Lower lobe of right lung (tissue), 2 donors: ENCODE results near the gene CFLAR. TPM values are rescaled to one million over a fixed set of nuclear protein-coding genes. Genes with fewer than 3 reads are reported as not detected.
"Not testable (repeated sequence)": the region's sequence is repeated elsewhere in the genome, so short reads cannot be mapped to it uniquely, and the experiment has no call there.

Experiments
- ATAC-seq, 2 donors: fragments of 200-7000 bp; cut with Tn5 transposase; one replicate each; pipeline ENCODE4 v1.9.1; 2020 to 2022; ENCODE audit warnings: mild to moderate bottlenecking in 2 of 2, moderate library complexity in 2 of 2
- DNase-seq: peaks from one replicate; pipeline ENCODE4 v3.0.0-alpha.2; 2020
- H3K27ac ChIP-seq: fragments of 200-600 bp; one replicate; pipeline ENCODE4 v1.8.0; 2022
- H3K27me3 ChIP-seq: fragments of 200-600 bp; one replicate; pipeline ENCODE4 v1.8.0; 2022; ENCODE audit warnings: low read depth
- H3K36me3 ChIP-seq: fragments of 200-600 bp; one replicate; pipeline ENCODE4 v1.8.0; 2022; ENCODE audit warnings: mild to moderate bottlenecking
- H3K4me1 ChIP-seq: fragments of 200-600 bp; one replicate; pipeline ENCODE4 v1.8.0; 2022
- H3K4me3 ChIP-seq: fragments of 200-600 bp; one replicate; pipeline ENCODE4 v1.8.0; 2022; ENCODE audit warnings: mild to moderate bottlenecking
- H3K9me3 ChIP-seq: fragments of 200-600 bp; one replicate; pipeline ENCODE4 v1.8.0; 2022
- CTCF ChIP-seq: fragments of 200-600 bp; IDR thresholded peaks from one replicate; pipeline ENCODE4 v1.8.0; 2022; ENCODE audit warnings: antibody characterized with exemption, mild to moderate bottlenecking
- intact Hi-C: fragments of 100-400 bp; cut with DNase I; formaldehyde crosslinking; loops from one replicate; pipeline ENCODE4 v1.11.0; 2022
- total RNA-seq: library from RNA; stranded (reverse); fragmentation: NEBNext Ultra II Directional; extraction: Animal tissue kit (Norgen Biotek cat#: 25700); gene quantifications from one replicate; pipeline ENCODE4 v1.2.1, GENCODE V29; 2021
- donor health status: DM: no; HTN: yes; CAD: no; lungs with severe emphysema.

The CFLAR gene
- total RNA-seq, 1 donor from 2014 or later: 345 TPM

- peaks cover 57% of the 10 kb centered on the region for H3K4me1 ChIP-seq
- no peak overlapping the region for H3K4me3 ChIP-seq
- TF ChIP-seq CTCF: no peak
- intact Hi-C loops: no loop called here
- ATAC-seq (peak in 1 of 2 donors; percentile 1), DNase-seq (no peak)
- peaks cover 96% of the 10 kb centered on the region for H3K36me3 ChIP-seq
- no peaks in the 10 kb centered on the region for H3K27me3 ChIP-seq
- no peaks in the 10 kb centered on the region for H3K9me3 ChIP-seq
- H3K27ac ChIP-seq: peak overlapping the region; percentile 76
Observed at GRCh38 chr2:201148434-201148990, 32.5 kb downstream of the CFLAR start.

DNA sequence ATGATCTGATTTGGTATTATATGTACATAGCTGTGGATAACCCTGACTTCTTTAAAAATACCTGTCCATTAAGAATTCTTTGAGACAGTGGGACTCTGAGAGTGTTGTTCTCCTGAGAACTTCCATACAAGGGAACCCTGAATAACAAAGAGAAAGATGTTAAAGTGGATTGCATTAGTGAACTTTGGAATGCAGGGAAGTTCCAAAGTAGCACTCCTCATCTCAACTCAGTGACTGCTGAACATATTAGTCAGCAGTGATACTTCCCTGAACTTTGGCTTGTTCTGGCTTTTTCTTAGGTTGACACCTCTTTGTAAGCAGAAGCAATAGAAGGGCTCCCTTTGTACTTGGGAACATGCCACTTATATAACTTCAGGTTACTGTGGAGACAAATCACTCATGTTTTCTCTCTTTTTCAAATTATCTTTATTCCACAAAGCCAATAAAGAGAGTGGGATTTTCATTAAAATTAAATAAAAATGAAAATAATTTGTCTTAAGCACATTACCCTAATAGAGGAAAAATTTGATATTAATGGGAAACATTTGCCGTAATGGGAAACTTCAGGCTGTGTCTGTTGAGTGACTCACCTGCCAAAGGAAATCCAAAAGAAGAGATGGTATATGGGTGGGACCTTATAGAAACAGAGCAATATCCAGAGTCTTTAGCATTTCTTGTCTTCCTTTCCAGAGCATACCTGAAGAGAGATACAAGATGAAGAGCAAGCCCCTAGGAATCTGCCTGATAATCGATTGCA is 33.3 kb downstream of the CFLAR start:
- no peaks in the 10 kb centered on the region for H3K27me3 ChIP-seq
- no peak for TF ChIP-seq CTCF
- H3K9me3 ChIP-seq: no peaks in the 10 kb centered on the region
- peaks cover 57% of the 10 kb centered on the region for H3K4me1 ChIP-seq
- H3K4me3 ChIP-seq: no peak overlapping the region
- ATAC-seq (peak; percentile 77 to 81), DNase-seq (no peak)
- intact Hi-C loops: no loop called here
- peak overlapping the region; percentile 76 for H3K27ac ChIP-seq
- H3K36me3 ChIP-seq: peaks cover 96% of the 10 kb centered on the region

DNA sequence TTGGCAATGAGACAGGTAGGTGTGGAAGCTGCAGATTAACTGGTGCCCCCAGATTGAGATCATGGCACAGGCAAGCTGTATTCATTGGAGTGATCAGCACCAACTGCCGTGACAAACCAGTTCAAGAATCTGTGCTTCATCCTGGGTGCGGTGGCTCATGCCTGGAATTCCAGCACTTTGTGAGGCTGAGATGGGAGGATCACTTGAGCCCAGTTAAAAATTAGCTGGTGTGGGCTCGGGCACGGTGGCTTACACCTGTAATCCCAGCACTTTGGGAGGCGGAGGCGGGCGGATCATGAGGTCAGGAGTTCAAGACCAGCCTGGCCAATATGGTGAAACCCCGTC is 33.8 kb downstream of the CFLAR start:
- ATAC-seq: peak; percentile 38 to 40
- H3K27me3 ChIP-seq, H3K9me3 ChIP-seq, H3K4me3 ChIP-seq, intact Hi-C loops, DNase-seq: not testable (repeated sequence)
- peaks cover 60% of the 10 kb centered on the region for H3K4me1 ChIP-seq
- peaks cover 96% of the 10 kb centered on the region for H3K36me3 ChIP-seq
- H3K27ac ChIP-seq: peak overlapping the region; percentile 76

DNA sequence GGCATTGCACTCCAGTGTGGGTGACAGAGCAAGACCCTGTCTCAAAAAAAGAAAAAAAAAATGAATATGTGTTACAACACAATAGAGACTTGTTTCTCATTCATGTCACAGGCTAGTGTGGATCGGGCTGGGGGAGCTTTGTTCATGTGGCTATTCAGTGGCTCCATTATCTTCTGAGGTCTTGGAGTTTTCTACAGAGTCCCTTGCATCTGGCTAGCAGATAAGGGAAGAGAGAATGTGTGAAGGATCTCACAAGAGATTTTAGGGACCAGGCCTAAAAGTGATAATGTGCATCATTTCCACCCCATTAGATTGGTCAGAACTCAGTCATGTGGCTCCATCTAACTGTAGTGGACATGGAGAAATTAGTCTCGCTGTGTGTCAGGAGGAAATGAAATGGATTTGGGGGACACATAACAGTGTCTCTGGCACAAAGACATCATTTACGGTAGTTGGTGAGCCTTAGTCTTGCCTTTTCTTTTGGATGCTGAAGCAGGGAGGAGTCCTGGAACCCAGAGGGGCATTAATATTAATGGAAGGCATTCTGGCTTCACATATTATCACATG is 34.6 kb downstream of the CFLAR start:
- no peak for TF ChIP-seq CTCF
- Histone ChIP-seq H3K4me1 (peaks cover 68% of the 10 kb centered on the region), H3K27me3 (no peaks in the 10 kb centered on the region), H3K36me3 (peaks cover 96% of the 10 kb centered on the region), H3K9me3 (no peaks in the 10 kb centered on the region), H3K4me3 (no peak overlapping the region), H3K27ac (peak overlapping the region; percentile 76)
- ATAC-seq: no peak
- no peak for DNase-seq
- intact Hi-C loops: no loop called here

- peaks cover 76% of the 10 kb centered on the region for H3K4me1 ChIP-seq
- intact Hi-C loops: no loop called here
- H3K4me3 ChIP-seq: no peak overlapping the region
- DNase-seq (no peak), ATAC-seq (peak; percentile 61 to 64)
- H3K27me3 ChIP-seq: no peaks in the 10 kb centered on the region
- H3K36me3 ChIP-seq: peaks cover 96% of the 10 kb centered on the region
- H3K27ac ChIP-seq: peak overlapping the region; percentile 76
- no peak for TF ChIP-seq CTCF
- no peaks in the 10 kb centered on the region for H3K9me3 ChIP-seq
Observed at GRCh38 chr2:201151127-201151981, 35.4 kb downstream of the CFLAR start.
